Activated B cell treated with CpG ODN at 0.5 μM for 24 hours (primary cell): ENCODE measurements around the gene KCTD21. TPM values are rescaled to one million over a fixed set of nuclear protein-coding genes. Genes with fewer than 3 reads are reported as not detected.

Source experiments
- ATAC-seq: fragments of 200-7000 bp; cut with Tn5 transposase; one replicate; pipeline ENCODE4 v1.10.0; 2021; ENCODE audit warnings: low read depth, mild to moderate bottlenecking, moderate library complexity
- CTCF ChIA-PET: fragments of 350-600 bp; sonication (Branson Sonifier 250); formaldehyde crosslinking; loops from one replicate; lab custom pipeline; 2021; ENCODE audit warnings: antibody characterized with exemption; lab: Charles Lee
- POLR2A ChIA-PET: fragments of 350-600 bp; sonication (Branson Sonifier 250); formaldehyde crosslinking; loops from one replicate; lab custom pipeline; 2021; ENCODE audit warnings: antibody characterized with exemption; lab: Charles Lee
- DNase-seq: peaks from one replicate; pipeline ENCODE4 v3.0.0; 2022
- H3K27ac Mint-ChIP-seq: one replicate; pipeline ENCODE4 v1.8.0; 2020; ENCODE audit warnings: mixed read lengths
- H3K27me3 Mint-ChIP-seq: one replicate; pipeline ENCODE4 v1.8.0; 2021; ENCODE audit warnings: mixed read lengths
- H3K36me3 Mint-ChIP-seq: one replicate; pipeline ENCODE4 v1.8.0; 2021; ENCODE audit warnings: low read depth, mixed read lengths
- H3K4me1 Mint-ChIP-seq: one replicate; pipeline ENCODE4 v1.8.0; 2021; ENCODE audit warnings: mixed read lengths
- H3K4me3 Mint-ChIP-seq: one replicate; pipeline ENCODE4 v1.8.0; 2020; ENCODE audit warnings: mild to moderate bottlenecking, mixed read lengths
- H3K9me3 Mint-ChIP-seq: one replicate; pipeline ENCODE4 v1.8.0; 2020; ENCODE audit warnings: mixed read lengths
- CTCF ChIP-seq: fragments of 200-600 bp; IDR thresholded peaks from one replicate; pipeline ENCODE4 v1.8.0; 2022; ENCODE audit warnings: antibody characterized with exemption, mild to moderate bottlenecking
- intact Hi-C: fragments of 100-400 bp; cut with micrococcal nuclease; formaldehyde crosslinking; loops from one replicate; pipeline ENCODE4 v1.15.1; 2024
- total RNA-seq: library from RNA; stranded (reverse); gene quantifications from 2 replicates; pipeline ENCODE4 v1.2.3, GENCODE V29; 2022

KCTD21 gene
- total RNA-seq, 1 donor from 2014 or later: 3.2 TPM

- Mint-ChIP-seq H3K27ac (no peak overlapping the region), H3K4me1 (peaks cover 16% of the 10 kb centered on the region), H3K9me3 (no peaks in the 10 kb centered on the region), H3K4me3 (no peak overlapping the region), H3K36me3 (peaks cover 2% of the 10 kb centered on the region), H3K27me3 (no peaks in the 10 kb centered on the region)
- TF ChIP-seq CTCF: no peak
- CTCF ChIA-PET: interaction anchor here (0.9 kb wide), 1 partner anchor 40 kb away, joined by 3 read pairs; the partner anchor contains the start of gene KCTD21
- no peak for DNase-seq
- no peak for ATAC-seq
- POLR2A ChIA-PET: no interaction called here
- intact Hi-C loops: no loop called here
Measured at GRCh38 chr11:78147807-78148206, 40.6 kb downstream of the KCTD21 start.

DNA sequence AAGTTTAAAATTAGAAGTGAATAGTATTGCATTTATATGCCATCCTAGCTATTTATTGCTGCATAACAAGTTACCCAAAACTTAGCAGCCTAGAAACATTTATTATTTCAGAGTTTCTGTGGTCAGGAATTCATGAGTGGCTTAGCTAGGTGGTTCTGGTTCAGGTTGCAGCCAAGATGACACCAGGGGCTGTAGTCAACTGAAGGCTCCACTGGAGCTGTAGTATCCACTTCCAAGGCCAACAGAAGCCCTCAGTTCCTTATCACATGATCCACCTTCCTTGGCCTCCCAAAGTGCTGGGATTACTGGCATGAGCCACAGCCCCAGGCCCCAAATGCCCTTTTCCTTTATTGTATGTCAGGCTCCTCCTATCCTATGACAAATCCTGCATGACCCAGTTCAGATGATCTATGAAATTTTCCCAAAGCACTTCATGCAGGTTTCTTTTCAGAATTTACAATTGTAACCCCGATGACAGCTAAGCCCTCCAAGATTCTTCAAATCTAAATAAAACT lies 42.9 kb downstream of the KCTD21 start:
- no peak for TF ChIP-seq CTCF
- Mint-ChIP-seq H3K4me3 (no peak overlapping the region), H3K36me3 (peaks cover 3% of the 10 kb centered on the region), H3K27me3 (no peaks in the 10 kb centered on the region), H3K4me1 (peaks cover 28% of the 10 kb centered on the region), H3K9me3 (no peaks in the 10 kb centered on the region), H3K27ac (no peak overlapping the region)
- ATAC-seq: no peak
- ChIA-PET CTCF (interaction anchor here (1.3 kb wide), 1 partner anchor 419 kb away, joined by 4 read pairs; no protein-coding TSS in a partner anchor), POLR2A (no interaction called here)
- no peak for DNase-seq
- intact Hi-C loops: no loop called here

DNA sequence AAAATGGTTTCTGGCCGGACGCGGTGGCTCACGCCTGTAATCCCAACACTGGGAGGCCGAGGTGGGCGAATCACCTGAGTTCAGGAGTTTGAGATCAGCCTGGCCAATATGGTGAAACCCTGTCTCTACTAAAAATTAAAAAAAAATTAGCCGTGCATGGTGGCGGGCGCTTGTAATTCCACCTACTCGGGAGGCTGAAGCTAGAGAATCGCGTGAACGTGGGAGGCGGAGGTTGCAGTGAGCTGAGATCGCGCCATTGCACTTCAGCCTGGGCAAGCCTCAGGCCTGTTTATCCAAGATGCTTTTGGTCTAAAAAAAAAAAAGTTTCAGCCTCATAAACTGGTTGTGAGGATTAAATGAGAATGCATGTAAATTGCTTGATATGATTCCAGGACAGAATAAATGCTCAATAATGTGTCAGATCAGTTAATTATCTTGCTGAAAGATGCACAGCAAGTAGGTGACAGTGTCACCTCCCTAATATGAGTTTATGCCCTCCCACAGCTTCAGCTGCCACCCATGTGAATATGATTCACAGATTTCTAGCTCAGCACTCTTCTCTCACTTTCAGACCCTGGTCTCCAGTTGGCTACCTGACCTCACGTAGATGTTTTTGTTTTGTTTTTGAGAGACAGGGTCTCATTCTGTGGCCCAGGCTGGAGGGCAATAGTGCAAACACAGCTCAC lies 47.9 kb downstream of the KCTD21 start:
- ATAC-seq (no peak), DNase-seq (no peak)
- Mint-ChIP-seq H3K4me1 (peaks cover 49% of the 10 kb centered on the region), H3K9me3 (no peaks in the 10 kb centered on the region), H3K4me3 (peak overlapping the region; percentile 61), H3K27ac (no peak overlapping the region), H3K36me3 (peaks cover 31% of the 10 kb centered on the region), H3K27me3 (no peaks in the 10 kb centered on the region)
- intact Hi-C loops: no loop called here
- no peak for TF ChIP-seq CTCF
- CTCF ChIA-PET: interaction anchor here (2.9 kb wide), 1 partner anchor 424 kb away, joined by 14 read pairs; no protein-coding TSS in a partner anchor
- POLR2A ChIA-PET: interaction anchor here (0.7 to 2.2 kb wide), 7 partner anchors 49 to 434 kb away, joined by 3 to 25 read pairs (median 4); partner anchors contain the start of genes KCTD21, NARS2 and USP35

DNA sequence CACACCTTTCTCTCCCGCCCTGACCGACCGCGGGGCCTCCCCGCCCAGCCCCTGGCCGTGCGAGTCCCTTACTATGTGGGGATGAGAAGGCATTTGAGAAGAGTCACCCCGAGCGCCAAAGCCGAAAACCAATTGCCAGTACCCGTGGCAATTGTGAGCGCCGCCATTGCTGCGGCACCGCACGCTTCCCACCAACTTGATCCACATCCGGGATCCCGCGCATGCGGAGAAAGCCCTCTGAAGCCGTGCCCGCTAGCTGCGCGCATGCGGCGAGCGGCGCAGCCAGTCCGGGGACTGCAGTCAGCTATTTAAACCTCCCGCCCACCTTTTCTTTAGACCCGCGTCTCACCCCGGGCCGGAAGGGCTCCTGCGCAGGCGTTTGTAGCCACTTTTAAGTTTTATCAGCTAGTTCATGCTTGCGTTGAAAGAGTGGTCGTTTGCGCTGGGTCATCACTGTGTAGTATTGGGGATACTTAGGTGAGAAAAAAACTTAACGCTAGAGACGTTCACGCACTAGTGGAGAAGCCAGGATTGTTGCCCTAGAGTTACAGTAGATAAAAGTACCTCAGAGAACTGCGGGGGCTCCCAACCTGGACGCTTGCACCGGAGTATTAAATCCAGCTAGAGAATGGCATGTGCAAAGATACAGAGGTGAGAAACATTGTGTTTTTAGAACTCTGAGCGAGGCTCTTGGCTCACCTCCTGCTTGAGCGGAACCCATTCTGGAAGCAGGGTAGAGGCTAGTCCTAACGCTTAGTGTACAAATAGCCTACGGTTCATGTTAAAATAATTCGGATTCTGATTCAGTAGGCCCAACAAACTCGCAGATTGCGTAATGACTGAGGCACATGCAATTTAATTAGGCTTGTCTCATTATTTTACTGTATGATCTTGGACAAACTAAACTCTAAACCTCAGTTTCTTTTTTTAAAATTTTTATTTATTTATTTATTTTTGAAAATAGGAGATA lies 48.7 kb downstream of the KCTD21 start, which contains the start of gene ALG8:
Gene ALG8 (minus strand): TSS at position 205 of the 970 bp plus-strand sequence. CDS start 38 bp downstream, at position 167.
- POLR2A ChIA-PET: interaction anchor here (0.6 to 2.2 kb wide), 18 partner anchors 9 to 435 kb away, joined by 3 to 25 read pairs (median 3); partner anchors contain the start of genes INTS4, KCTD21, NARS2 and NDUFC2
- Mint-ChIP-seq H3K4me1 (peaks cover 49% of the 10 kb centered on the region), H3K27me3 (no peaks in the 10 kb centered on the region), H3K27ac (peak within 1 kb of the TSS; percentile 92), H3K36me3 (peaks cover 36% of the 10 kb centered on the region), H3K9me3 (no peaks in the 10 kb centered on the region), H3K4me3 (peak within 1 kb of the TSS; percentile 95)
- intact Hi-C loops: loop anchor here (1.0 to 5.0 kb wide), 6 partner anchors 49 to 435 kb away; partner anchors contain the start of genes AAMDC, GAB2, INTS4 and KCTD21
- TF ChIP-seq CTCF: no peak
- CTCF ChIA-PET: interaction anchor here (0.6 to 2.9 kb wide), 3 partner anchors 88 to 425 kb away, joined by 3 to 14 read pairs (median 4); no protein-coding TSS in a partner anchor
- DNase-seq (peak; percentile 94), ATAC-seq (peak; percentile 94)
